HCT116 (cell line): Measurements from ENCODE around the gene KCNH5. TPM values are rescaled to one million over a fixed set of nuclear protein-coding genes. Genes with fewer than 3 reads are reported as not detected.

Experiments
- ATAC-seq: fragments of 200-7000 bp; cut with Tn5 transposase; 2 replicates; pipeline ENCODE4 v1.9.1; 2020; ENCODE audit warnings: mild to moderate bottlenecking, moderate library complexity
- BruUV-seq: library from RNA; stranded (reverse); fragments of 400-500 nt; replicated peaks from 2 replicates; lab custom pipeline; 2021; lab: Mats Ljungman, UMichigan
- CTCF ChIA-PET: fragments of 300-600 bp; sonication (Branson Sonifier 250); formaldehyde crosslinking; loops from one replicate; lab custom pipeline; 2021; ENCODE audit warnings: antibody characterized with exemption; lab: Charles Lee
- POLR2A ChIA-PET: fragments of 300-600, 350-600 bp; sonication (Branson Sonifier 250); formaldehyde crosslinking; loops from one replicate; lab custom pipeline; 2021; ENCODE audit warnings: antibody characterized with exemption; lab: Charles Lee
- RAD21 ChIA-PET, 2 experiments: fragments of 300-600 bp; sonication (Branson Sonifier 250); formaldehyde crosslinking; loops; one replicate each; lab custom pipeline; 2023; ENCODE audit warnings: low total read pairs in 2 of 2; ENCODE audit not compliant: uncharacterized antibody in 2 of 2, unreplicated experiment in 2 of 2, low non-redundant PET in 1 of 2; lab: Charles Lee
- DNase-seq: peaks from one replicate; pipeline ENCODE4 v3.0.0-alpha.2; 2010; ENCODE audit warnings: low read depth, low spot score
- H2AFZ ChIP-seq: fragments of 200-600 bp; shearing (Covaris generic), sonication (generic); 2 replicates; pipeline ENCODE4 v1.6.1; 2017; ENCODE audit warnings: low read depth, mixed run types, mixed read lengths, antibody characterized with exemption, low read length; ENCODE audit not compliant: poor library complexity, severe bottlenecking
- H3K27ac ChIP-seq: 2 replicates; pipeline ENCODE4 v1.5.1; 2012; ENCODE audit warnings: low read depth, low read length
- H3K27me3 ChIP-seq: fragments of 200-600 bp; sonication (generic); 2 replicates; pipeline ENCODE4 v1.6.1; 2016; ENCODE audit warnings: mixed run types, low read length, mixed read lengths; ENCODE audit not compliant: insufficient read depth
- H3K36me3 ChIP-seq, 2 experiments: fragments of 200-500 bp in 1 of 2; fragments of 200-600 bp in 1 of 2; sonication (Bioruptor generic) in 1 of 2; sonication (generic) in 1 of 2; 2 replicates each; pipeline versions ENCODE4 v1.5.1 to v1.6.1; 2014 to 2016; ENCODE audit warnings: low read length in 2 of 2, inconsistent platforms in 1 of 2, mixed read lengths in 1 of 2, mixed run types in 1 of 2; ENCODE audit not compliant: insufficient read depth in 2 of 2, control insufficient read depth in 1 of 2
- H3K4me1 ChIP-seq, 2 experiments: fragments of 200-600 bp in 1 of 2; sonication (generic) in 1 of 2; 2 replicates each; pipeline versions ENCODE4 v1.5.1 to v1.6.1; 2012 to 2017; ENCODE audit warnings: low read length in 2 of 2, inconsistent platforms in 1 of 2, mild to moderate bottlenecking in 1 of 2, mixed read lengths in 1 of 2, mixed run types in 1 of 2, moderate library complexity in 1 of 2; ENCODE audit not compliant: insufficient read depth in 2 of 2, control insufficient read depth in 1 of 2
- H3K4me2 ChIP-seq: fragments of 200-600 bp; sonication (generic); 2 replicates; pipeline ENCODE4 v1.6.1; 2017; ENCODE audit warnings: mixed run types, low read length, mixed read lengths
- H3K4me3 ChIP-seq, 2 experiments: fragments of 200-600 bp in 1 of 2; sonication (generic) in 1 of 2; replicated peaks in 1 of 2; 2 replicates each; pipeline ENCODE4 v1.5.1; 2011 to 2016; ENCODE audit warnings: low read length in 2 of 2, control low read depth in 1 of 2, low read depth in 1 of 2, mild to moderate bottlenecking in 1 of 2, mixed read lengths in 1 of 2, mixed run types in 1 of 2
- H3K79me2 ChIP-seq: fragments of 200-600 bp; sonication (generic); 2 replicates; pipeline ENCODE4 v1.6.1; 2017; ENCODE audit warnings: mild to moderate bottlenecking, mixed run types, low read length, moderate library complexity, mixed read lengths; ENCODE audit not compliant: insufficient read depth
- H3K9ac ChIP-seq: fragments of 200-600 bp; sonication (generic); 2 replicates; pipeline ENCODE4 v1.6.1; 2016; ENCODE audit warnings: low read length, mixed read lengths
- H3K9me2 ChIP-seq: fragments of 200-600 bp; sonication (generic), shearing (Covaris generic); 2 replicates; pipeline ENCODE4 v1.6.1; 2017; ENCODE audit warnings: mixed run types, mild to moderate bottlenecking, moderate library complexity; ENCODE audit not compliant: insufficient read depth
- H3K9me3 ChIP-seq, 2 experiments: fragments of 200-500 bp in 1 of 2; fragments of 200-600 bp in 1 of 2; sonication (Bioruptor generic) in 1 of 2; sonication (generic) in 1 of 2; 2 replicates each; pipeline ENCODE4 v1.6.1; 2014 to 2017; ENCODE audit warnings: low read length in 2 of 2, mixed read lengths in 2 of 2, inconsistent platforms in 1 of 2, low read depth in 1 of 2, mild to moderate bottlenecking in 1 of 2, mixed run types in 1 of 2, moderate library complexity in 1 of 2; ENCODE audit not compliant: control insufficient read depth in 1 of 2, insufficient read depth in 1 of 2
- H4K20me1 ChIP-seq: fragments of 200-600 bp; sonication (generic), shearing (Covaris generic); 2 replicates; pipeline ENCODE4 v1.6.1; 2017; ENCODE audit warnings: mixed run types, mild to moderate bottlenecking, moderate library complexity; ENCODE audit not compliant: insufficient read depth
- ATF3 ChIP-seq: IDR thresholded peaks from 2 replicates; pipeline ENCODE4 v1.6.1; 2012
- EZH2 ChIP-seq: fragments of 200-600 bp; sonication (generic); IDR thresholded peaks from 2 replicates; pipeline ENCODE4 v1.6.1; 2017; ENCODE audit warnings: antibody characterized with exemption, mixed run types
- FOSL1 ChIP-seq: IDR thresholded peaks from 2 replicates; pipeline ENCODE4 v1.6.1; 2012; ENCODE audit warnings: low read depth
- SP1 ChIP-seq: IDR thresholded peaks from 2 replicates; pipeline ENCODE4 v1.6.1; 2012; ENCODE audit warnings: low read depth
- TCF7L2 ChIP-seq: IDR thresholded peaks from 2 replicates; pipeline ENCODE4 v1.7.0; 2011; ENCODE audit warnings: borderline replicate concordance, inconsistent platforms; ENCODE audit not compliant: insufficient read depth, insufficient read length; ENCODE audit errors: extremely low read depth
- ZNF274 ChIP-seq: fragments of 200-500 bp; sonication (Bioruptor generic); IDR thresholded peaks from 2 replicates; pipeline ENCODE4 v1.6.1; 2014; ENCODE audit warnings: mild to moderate bottlenecking, low read depth, low read length, inconsistent platforms
- intact Hi-C: fragments of 100-400 bp; cut with micrococcal nuclease; formaldehyde crosslinking; loops from 2 replicates; pipeline ENCODE4 v1.10.0; 2022
- total RNA-seq: library from RNA; stranded (reverse); gene quantifications from one replicate; pipeline ENCODE4 v1.2.1, GENCODE V29; 2021; ENCODE audit not compliant: unreplicated experiment
- TF ChIP-seq, protein P1 (sequence below): IDR thresholded peaks from 2 replicates; pipeline ENCODE4 v1.6.1; 2011; ENCODE audit warnings: mild to moderate bottlenecking, low read length, moderate library complexity; ENCODE audit not compliant: insufficient replicate concordance; ENCODE audit errors: extremely low read depth
- TF ChIP-seq, protein P2 (sequence below): IDR thresholded peaks from 2 replicates; pipeline ENCODE4 v1.6.1; 2012; ENCODE audit warnings: low read depth

KCNH5 gene
- total RNA-seq, 1 experiment from 2014 or later, result not detected

- Histone ChIP-seq H3K9me3 (peaks cover 0 to 13% of the 10 kb centered on the region in 2 experiments; a peak in 2 of 4 replicates), H3K4me1 (no peaks in the 10 kb centered on the region), H3K27ac (no peak overlapping the region), H3K4me2 (no peak overlapping the region), H3K79me2 (no peaks in the 10 kb centered on the region), H3K9ac (no peak overlapping the region), H3K27me3 (no peaks in the 10 kb centered on the region), H2AFZ (no peak overlapping the region), H3K9me2 (no peaks in the 10 kb centered on the region), H4K20me1 (no peaks in the 10 kb centered on the region), H3K36me3 (no peaks in the 10 kb centered on the region), H3K4me3 (no peak overlapping the region)
- DNase-seq (no peak), ATAC-seq (no peak)
- ChIA-PET POLR2A (no interaction called here), RAD21 (no interaction called here), CTCF (no interaction called here)
- intact Hi-C loops, result no loop called here
- TF ChIP-seq FOSL1, result no peak
- no peak for TF ChIP-seq TCF7L2
- no peak for TF ChIP-seq SP1
- no peak for TF ChIP-seq ATF3
- no TSS peak for BruUV-seq
These were observed 198.1 kb downstream of the KCNH5 start for GRCh38 chr14:62847168-62847567.

- BruUV-seq, result no TSS peak
- H3K9ac ChIP-seq, result no peak overlapping the region
These were observed 200.7 kb downstream of the KCNH5 start for GRCh38 chr14:62844546-62844945.

More at GRCh38 chr14:62844546-62844945, 200.7 kb downstream of the KCNH5 start:
- ChIA-PET POLR2A (no interaction called here), RAD21 (no interaction called here), CTCF (no interaction called here)
- Histone ChIP-seq H3K79me2 (no peaks in the 10 kb centered on the region), H3K36me3 (no peaks in the 10 kb centered on the region), H3K27ac (no peak overlapping the region), H3K27me3 (no peaks in the 10 kb centered on the region), H4K20me1 (no peaks in the 10 kb centered on the region), H3K9me2 (no peaks in the 10 kb centered on the region), H2AFZ (no peak overlapping the region), H3K4me2 (no peak overlapping the region), H3K4me3 (no peak overlapping the region), H3K4me1 (no peaks in the 10 kb centered on the region), H3K9me3 (peaks cover 0 to 9% of the 10 kb centered on the region in 2 experiments; a peak in 2 of 4 replicates)
- TF ChIP-seq, protein P1, sequence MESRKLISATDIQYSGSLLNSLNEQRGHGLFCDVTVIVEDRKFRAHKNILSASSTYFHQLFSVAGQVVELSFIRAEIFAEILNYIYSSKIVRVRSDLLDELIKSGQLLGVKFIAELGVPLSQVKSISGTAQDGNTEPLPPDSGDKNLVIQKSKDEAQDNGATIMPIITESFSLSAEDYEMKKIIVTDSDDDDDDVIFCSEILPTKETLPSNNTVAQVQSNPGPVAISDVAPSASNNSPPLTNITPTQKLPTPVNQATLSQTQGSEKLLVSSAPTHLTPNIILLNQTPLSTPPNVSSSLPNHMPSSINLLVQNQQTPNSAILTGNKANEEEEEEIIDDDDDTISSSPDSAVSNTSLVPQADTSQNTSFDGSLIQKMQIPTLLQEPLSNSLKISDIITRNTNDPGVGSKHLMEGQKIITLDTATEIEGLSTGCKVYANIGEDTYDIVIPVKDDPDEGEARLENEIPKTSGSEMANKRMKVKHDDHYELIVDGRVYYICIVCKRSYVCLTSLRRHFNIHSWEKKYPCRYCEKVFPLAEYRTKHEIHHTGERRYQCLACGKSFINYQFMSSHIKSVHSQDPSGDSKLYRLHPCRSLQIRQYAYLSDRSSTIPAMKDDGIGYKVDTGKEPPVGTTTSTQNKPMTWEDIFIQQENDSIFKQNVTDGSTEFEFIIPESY, result no peak
- no peak for TF ChIP-seq ATF3
- TF ChIP-seq EZH2, result no peak
- TF ChIP-seq, protein P2, sequence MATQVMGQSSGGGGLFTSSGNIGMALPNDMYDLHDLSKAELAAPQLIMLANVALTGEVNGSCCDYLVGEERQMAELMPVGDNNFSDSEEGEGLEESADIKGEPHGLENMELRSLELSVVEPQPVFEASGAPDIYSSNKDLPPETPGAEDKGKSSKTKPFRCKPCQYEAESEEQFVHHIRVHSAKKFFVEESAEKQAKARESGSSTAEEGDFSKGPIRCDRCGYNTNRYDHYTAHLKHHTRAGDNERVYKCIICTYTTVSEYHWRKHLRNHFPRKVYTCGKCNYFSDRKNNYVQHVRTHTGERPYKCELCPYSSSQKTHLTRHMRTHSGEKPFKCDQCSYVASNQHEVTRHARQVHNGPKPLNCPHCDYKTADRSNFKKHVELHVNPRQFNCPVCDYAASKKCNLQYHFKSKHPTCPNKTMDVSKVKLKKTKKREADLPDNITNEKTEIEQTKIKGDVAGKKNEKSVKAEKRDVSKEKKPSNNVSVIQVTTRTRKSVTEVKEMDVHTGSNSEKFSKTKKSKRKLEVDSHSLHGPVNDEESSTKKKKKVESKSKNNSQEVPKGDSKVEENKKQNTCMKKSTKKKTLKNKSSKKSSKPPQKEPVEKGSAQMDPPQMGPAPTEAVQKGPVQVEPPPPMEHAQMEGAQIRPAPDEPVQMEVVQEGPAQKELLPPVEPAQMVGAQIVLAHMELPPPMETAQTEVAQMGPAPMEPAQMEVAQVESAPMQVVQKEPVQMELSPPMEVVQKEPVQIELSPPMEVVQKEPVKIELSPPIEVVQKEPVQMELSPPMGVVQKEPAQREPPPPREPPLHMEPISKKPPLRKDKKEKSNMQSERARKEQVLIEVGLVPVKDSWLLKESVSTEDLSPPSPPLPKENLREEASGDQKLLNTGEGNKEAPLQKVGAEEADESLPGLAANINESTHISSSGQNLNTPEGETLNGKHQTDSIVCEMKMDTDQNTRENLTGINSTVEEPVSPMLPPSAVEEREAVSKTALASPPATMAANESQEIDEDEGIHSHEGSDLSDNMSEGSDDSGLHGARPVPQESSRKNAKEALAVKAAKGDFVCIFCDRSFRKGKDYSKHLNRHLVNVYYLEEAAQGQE, result no peak
- TF ChIP-seq ZNF274, result no peak
- intact Hi-C loops, result no loop called here
- DNase-seq (no peak), ATAC-seq (no peak)
